Testis (tissue), 2 donors: Measurements from ENCODE around the gene C19orf85.

Experiments
- POLR2A ChIP-seq: fragments of 450-650 bp; IDR thresholded peaks from one replicate; pipeline ENCODE4 v1.6.1; 2017; ENCODE audit warnings: antibody characterized with exemption, mild to moderate bottlenecking, moderate library complexity
- TF ChIP-seq, protein P1 (sequence below), 3 experiments: fragments of 450-650 bp in 2 of 3; fragments of 200-600 bp in 1 of 3; sonication (generic) in 1 of 3; IDR thresholded peaks; one replicate each; pipeline ENCODE4 v1.5.1; 2016 to 2019; ENCODE audit warnings: antibody characterized with exemption in 3 of 3, mild to moderate bottlenecking in 2 of 3, moderate library complexity in 1 of 3

DNA sequence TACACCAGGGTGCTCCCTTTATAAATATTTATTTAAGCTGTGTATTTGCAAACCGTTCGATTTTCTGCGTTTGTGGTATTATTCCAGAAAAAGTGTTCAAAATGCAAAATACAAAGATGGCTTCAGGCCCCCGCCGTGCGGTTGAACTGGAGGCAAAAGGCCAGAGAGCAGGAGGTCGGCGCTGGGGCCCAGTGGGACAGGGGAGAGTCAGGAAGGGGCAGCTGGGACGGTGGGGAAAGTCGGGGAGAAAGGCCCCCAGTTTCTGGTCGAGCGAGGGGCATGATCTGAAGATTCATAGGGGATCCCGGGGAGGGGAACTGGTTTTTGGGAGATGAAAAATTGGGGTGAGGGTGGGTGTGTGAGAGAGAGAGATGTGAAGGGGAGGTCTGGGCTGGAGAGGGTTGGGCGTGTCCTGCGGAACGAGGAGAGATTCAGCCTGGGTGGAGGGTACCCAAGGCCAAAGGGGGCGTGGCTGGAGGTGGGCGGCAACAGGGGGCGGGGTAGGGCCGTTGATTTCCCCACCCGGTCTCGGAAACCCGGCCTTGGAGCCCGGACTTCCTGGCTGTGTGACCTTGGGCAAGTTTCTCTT lies 3.8 kb downstream of the C19orf85 start:
- TF ChIP-seq, protein P1, sequence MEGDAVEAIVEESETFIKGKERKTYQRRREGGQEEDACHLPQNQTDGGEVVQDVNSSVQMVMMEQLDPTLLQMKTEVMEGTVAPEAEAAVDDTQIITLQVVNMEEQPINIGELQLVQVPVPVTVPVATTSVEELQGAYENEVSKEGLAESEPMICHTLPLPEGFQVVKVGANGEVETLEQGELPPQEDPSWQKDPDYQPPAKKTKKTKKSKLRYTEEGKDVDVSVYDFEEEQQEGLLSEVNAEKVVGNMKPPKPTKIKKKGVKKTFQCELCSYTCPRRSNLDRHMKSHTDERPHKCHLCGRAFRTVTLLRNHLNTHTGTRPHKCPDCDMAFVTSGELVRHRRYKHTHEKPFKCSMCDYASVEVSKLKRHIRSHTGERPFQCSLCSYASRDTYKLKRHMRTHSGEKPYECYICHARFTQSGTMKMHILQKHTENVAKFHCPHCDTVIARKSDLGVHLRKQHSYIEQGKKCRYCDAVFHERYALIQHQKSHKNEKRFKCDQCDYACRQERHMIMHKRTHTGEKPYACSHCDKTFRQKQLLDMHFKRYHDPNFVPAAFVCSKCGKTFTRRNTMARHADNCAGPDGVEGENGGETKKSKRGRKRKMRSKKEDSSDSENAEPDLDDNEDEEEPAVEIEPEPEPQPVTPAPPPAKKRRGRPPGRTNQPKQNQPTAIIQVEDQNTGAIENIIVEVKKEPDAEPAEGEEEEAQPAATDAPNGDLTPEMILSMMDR (IDR thresholded peaks at IDR 0.05), result no peak
- TF ChIP-seq POLR2A, result no peak
